Left renal cortex interstitium (tissue), 4 donors: Measurements from ENCODE around the gene ARVCF. TPM values are rescaled to one million over a fixed set of nuclear protein-coding genes. Genes with fewer than 3 reads are reported as not detected.

ENCODE experiments used
- DNase-seq, 4 donors: peaks; one replicate each; pipeline ENCODE4 v3.0.0-alpha.2; 2013; ENCODE audit warnings: low read depth in 4 of 4, low spot score in 2 of 4, missing footprints in 1 of 4
- polyA plus RNA-seq, 4 donors: library from polyadenylated mRNA; unstranded; fragments of 120-200 nt; gene quantifications; one replicate each; pipeline ENCODE4 v1.2.1, GENCODE V29; 2013; ENCODE audit not compliant: insufficient read length in 4 of 4

Gene ARVCF
- polyA plus RNA-seq, 4 donors: 18.3 to 33.5 (median 29.1) TPM

DNA sequence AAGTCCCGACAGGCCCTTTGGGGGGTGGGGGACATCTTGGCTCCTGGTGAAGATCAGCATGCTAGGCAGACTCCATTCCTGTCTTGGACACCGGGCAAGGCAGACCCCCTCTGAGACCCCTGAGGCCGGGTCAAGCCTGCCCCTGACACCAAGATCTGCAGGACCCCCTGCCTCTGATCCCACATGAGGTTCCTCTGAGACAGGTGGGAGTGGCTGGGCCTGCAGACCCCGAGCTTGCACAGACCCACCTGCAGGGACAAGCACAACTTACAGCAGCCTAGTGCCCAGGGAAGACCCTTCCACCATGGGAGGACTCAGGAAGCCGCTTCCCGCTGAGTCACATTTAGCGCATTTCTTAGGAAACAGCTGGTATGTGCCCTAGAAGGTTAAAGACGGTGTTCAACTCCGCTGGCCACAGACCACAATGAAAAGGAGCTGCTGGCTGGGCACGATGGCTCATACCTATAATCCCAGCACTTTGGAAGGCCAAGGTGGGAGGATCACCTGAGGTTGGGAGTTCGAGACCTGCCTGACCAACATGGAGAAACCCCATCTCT lies 15.5 kb downstream of the ARVCF start:
- DNase-seq: no peak

DNA sequence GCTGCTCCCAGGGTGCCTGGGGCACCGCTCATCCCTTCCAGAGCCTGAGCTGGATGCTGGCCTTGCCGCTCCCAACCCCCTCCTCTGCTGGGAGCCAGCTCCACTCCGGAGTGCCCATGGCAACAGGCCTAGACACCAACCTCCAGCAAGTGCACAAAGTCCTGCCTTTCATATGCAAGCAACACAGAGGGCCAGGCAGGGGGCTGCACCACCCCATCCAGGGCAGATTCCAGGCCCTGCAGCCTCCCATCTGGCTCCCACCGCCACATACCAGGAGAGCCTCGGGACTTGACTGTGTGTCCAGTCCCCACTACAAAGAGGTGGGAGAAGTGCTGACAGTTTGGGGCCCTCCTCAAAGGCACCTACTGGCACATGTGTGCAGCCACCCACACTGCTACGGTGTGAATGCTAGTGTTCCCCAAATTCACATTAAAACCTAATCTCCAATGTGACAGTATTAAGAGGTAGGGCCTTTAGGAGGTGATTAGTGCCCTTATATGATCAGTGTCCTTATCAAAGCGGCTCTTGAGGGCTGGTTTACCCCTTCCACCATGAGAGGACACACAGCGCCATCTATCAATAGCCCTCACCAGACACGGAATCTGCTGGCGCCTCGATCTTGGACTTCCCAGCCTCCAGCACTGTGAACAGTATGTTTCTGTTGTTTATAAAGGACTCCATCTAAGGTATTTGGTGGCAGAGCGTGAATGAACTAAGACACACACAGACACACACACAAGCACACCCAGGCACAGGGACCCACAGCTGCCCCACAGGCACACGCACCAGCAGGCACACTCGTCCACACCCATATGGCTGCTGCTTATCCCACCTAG lies 16.2 kb downstream of the ARVCF start:
- no peak for DNase-seq

DNA sequence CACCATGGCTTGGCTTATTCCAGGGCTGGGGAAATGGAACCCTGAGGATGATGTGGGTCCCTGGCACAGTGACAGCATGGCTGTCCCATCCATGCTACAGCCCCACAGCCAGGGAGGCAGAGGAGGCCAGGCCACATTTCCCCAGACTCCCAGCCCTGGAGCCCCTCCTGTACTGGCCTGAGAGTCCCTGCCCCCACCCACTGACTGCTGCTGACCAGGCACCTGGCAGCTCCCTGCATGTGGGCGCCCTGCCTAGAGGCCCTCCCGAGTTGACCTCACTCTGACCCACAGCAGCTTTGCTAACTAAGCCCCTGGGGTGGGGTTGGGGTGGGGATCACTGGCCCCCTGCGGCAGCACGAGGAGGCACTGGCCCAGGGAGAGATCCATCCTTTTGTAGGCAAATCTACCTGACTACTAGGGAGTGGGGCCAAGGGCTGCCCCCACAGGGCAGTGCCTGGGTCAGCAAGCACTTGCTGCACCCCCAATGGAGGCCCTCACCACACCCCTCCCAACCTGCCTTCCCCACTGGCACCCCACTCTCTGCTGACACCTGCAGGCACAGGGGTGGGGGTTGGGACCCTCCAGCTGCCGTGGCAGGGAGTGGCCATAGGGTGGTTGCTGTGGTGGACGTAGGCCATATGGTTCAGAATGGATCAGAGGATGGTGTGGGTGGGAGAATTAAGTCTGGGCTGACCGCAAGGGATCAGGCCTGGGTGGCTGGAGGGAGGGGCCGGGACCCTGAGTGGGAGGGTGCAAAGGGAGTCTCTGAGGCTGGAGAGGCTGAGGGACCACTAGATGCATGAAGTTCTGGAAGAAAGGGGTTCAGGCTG lies 17.4 kb downstream of the ARVCF start:
- DNase-seq: no peak

DNA sequence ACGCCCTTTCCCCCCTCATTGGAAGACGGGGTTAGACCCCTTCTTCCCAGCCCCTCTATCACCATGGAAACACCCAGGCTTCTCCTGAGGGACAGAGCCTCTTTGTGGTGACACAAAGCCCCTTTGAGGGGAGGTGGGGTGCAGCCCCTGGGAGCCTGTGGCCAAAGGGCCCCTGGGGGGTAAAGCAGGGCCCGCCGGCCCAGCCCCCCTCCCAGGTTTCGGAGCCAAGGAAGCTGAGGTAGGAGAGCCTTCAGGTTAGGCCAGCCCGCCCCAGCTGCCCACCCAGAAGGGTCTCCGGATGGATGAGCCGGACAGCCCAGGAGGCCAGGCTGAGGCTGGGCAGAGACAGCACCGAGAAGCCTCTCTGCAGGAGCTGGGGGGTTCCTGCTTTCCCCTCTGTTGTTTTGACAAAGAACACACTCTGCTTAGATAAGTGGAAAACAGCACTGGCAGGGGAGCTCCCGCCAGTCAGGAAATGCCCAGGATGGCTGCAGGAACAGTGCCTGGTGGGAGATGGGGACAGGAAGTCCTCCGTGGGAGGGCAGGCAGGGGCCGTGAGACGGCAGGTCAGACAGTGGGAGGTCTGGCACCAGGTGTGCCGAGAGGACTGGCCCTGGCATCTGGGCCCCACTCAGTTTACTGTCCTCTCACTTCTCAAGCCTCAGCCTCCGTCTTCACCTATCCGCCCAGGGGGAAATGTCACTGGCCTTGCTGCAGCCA lies 18.2 kb downstream of the ARVCF start:
- no peak for DNase-seq

DNA sequence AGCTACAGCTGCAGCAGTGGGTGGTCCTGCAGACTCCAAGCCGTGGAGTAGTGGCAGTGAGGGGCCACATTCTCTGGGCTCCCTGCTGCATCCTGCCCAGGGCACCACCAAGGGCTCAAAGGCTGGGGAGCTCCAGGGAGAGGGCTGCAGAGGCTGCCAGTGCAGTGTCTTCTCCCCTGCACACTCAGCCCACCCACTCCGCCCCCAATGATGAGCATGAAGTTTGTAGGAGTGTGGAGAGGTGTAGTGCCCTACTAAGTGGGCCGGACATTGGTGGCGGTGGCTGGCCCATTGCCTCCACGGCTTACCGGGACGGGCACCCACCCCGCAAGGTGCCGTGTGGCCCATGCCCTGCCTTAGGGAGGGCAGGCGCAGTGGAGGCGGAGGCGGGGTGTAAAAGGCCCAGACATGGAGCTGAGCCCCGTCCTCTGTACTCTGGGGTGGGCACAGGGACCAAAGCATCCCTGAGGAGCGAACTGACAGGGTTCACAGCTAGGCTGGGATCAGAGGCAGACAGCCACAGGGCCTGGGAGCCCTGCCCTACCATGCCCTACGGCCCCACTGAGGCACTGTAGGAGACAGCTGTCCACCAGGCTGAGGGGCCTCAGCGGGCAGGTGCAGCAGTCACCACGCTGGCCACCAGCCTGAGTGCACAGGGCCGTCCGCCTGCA lies 18.9 kb downstream of the ARVCF start:
- DNase-seq: no peak

DNA sequence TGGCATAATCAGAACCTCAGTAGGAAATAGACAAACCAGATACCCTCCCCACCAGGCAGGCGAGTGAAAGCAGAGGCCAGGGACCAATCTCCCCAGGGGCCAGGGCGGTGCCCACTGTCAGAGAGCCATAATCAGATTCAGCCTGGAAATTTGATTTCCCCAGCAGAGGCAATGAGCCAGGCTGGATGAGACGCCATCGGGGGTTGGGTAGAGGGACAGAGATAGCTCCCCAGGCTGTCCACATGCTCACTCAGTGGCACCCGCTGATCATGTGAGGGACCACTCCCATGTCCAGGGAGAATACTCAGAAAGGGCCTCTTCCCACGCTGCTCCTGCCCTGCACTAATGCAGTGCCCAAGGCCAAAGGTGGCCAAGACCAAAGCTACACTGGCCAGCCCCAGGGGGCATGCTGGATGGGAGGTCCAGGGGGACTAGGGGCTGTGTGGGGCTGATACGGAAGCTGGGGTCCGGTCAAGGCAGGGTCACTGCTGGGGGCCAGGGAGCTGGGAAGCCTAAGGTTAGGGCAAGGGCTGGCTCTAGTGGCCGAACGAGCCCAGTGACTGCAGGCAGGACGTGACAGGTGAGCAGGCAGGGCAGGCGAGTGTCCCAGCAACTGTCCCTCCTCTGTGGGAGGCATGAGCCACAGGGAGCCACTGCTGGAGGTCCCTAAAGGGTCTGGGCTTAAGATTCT lies 19.8 kb downstream of the ARVCF start:
- no peak for DNase-seq

DNA sequence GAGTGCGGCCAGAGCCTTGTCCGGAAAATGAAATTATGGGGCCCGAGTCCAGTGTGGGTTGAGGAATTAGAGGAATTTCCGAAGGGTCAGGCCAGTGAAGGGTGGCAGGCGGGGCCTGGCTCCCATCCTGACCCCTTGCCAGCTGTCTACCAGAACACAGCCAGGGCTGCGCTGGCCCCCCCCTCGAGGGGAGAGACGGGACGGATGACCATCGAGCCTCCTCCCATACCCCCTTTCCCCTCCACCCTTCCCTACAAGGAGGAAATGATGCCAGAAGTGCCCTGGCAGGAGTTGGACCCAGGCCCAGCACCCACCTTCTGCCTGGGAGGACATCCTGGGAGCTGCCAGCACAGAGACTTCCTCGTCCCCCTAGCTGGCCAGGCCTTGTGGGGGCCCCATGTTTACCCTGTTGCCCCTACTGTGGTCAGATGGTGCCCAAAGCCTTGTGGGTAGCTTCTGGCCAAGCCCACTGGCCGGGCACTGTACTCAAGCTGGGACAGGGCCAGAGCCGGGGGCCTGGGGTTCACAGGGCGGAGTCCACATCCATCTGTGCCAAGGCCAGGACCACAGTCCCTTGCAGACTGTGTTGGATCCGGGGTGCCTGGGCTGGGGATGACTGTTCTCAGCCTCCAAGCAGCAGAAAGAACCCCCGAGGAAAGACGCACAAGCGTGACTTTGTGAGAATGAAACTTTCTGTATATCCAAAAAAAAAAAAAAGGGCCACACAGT lies 20.8 kb downstream of the ARVCF start:
- DNase-seq: no peak

DNA sequence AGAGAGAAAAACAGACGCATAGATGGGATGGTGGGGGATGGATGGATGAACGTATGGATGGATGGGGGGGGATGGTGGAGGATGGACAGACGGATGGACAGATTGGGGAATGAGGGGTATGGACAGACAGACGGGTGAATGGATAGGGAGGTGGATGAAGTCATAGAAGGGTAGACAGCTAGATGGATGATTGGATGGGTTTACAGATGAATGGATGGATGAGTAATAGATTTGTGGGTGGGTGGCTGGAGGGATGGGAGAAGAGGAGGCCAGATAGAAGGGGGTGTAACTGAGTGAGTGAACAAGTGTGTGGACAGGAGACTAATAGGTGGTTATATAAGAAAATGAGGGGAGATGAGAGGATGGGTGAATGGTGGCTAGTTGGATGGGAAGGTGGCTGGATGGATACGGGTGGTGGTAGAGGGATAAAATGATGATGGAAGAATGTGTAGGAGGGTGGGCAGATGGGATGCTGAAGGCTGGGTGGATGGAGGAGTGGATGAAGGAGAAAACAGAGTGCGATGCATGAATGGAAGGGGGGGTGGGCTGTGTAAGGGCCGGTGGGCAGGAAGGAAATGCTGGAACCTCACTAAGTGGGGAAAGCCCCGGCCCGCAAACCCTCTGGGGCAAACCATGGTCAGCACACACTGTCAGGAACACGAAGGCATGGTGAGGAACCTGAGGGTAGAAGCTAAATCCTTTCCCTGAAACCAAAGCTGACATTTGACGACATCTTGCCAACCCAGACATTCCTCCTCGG lies 21.6 kb downstream of the ARVCF start:
- DNase-seq: no peak

DNA sequence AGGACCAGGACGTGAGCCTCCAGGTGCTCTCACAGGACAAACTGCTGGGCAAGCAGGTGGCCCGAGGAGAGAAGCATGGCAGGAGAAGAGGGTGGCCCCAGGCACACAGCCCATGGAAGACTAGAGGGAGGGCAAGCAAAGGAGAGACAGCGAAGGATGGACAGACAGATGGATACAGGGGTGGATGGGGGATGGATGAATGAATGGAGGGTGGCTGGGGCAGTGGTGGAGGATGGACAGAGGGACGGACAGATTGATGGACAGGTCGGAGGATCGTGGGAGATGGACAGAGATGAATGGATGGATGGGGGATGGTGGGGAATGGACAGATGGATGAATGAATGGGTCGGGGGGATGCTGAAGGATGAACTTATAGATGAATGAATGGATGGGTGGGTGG lies 22.7 kb downstream of the ARVCF start:
- DNase-seq: no peak

DNA sequence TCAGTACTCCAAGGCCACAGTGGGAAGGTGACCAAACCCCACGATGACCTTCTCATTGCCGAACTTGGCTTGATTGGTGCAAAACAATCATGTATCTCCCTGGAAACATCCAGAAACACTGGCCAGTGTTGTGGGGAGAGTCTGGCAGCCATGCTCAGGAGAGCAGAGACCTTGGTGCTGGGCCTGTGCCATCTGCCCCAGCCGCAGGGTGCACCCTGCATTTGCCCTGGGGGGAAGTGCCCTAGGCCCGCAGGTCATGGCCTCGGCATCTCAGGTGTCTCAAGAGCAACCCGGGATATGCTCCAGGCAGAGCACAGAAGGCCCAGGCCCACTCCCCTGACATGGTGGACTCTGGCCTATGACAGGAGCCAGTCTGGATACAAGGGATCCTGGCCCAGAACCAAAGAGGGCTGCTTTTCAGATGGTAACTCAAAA lies 23.7 kb downstream of the ARVCF start:
- no peak for DNase-seq

DNA sequence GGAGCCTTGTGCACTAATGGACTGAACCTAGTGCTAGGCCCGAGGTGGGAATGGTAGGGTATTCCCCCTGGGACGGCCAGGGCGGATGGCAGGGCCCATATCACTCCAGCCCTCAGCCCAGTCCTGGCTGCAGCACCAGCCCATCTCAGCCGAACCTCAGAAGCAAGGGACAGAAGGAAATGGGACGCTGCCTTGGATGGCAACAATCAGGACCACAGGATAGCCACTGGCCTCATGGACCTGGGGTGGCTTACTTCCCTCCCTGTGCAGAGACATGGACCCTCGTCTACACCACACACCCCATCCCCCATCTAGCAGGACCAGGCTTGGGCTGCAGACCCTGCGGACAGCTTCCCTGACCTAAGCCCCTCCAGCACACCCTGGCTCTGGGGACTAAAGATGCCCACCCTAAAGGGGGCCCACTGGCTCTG lies 24.1 kb downstream of the ARVCF start:
- DNase-seq: no peak

DNA sequence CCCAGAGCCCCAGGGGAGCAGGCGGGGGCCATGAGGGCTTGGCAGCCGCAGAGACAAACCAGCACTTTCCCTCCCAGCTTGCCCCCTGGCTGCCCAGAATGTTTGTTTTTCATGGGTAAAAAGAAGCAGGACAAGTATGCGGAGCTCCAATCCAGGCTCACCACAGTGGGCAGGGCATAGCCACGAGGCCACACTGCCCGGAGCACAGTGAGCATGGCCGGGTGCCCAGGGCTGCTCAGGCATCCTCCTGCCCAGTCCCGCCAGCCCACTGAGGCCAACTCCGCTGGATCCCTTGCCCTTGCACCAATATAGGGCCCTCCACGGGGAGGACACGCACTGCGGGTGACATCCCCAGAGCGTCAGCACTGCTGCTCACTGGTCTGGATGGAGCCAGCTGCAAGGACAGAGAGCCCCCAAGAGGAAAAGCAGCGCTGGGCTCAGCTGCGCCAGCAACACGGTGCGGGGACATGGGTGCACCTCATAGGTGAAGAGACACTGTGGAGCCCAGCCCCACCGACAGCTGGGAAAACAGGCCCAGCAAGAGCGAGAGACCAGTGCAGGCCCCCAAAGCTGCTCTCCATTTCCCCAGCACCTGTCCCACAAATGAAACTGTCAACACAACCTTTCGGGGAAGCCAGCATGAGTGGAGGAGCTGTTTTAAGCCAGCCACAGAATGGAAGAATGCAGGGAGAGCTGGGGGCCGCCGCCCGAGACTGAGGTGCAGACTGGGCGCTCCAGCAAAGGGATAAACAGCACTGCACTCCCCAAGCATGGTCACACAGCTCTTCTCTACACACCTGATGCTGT lies 24.8 kb downstream of the ARVCF start:
- DNase-seq: no peak

DNA sequence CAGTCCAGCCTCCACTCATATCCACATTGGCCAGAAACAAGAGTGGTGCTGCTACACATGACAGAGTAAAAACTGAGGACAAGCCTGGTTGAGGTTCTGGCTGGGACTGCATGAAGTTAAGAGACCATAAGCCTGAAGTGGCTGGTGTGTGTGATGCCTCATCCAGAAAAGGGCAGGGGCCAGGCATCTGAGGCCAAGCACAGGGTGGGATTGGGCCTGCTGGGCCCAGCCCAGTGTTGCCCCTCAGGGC lies 25.3 kb downstream of the ARVCF start:
- DNase-seq: no peak

DNA sequence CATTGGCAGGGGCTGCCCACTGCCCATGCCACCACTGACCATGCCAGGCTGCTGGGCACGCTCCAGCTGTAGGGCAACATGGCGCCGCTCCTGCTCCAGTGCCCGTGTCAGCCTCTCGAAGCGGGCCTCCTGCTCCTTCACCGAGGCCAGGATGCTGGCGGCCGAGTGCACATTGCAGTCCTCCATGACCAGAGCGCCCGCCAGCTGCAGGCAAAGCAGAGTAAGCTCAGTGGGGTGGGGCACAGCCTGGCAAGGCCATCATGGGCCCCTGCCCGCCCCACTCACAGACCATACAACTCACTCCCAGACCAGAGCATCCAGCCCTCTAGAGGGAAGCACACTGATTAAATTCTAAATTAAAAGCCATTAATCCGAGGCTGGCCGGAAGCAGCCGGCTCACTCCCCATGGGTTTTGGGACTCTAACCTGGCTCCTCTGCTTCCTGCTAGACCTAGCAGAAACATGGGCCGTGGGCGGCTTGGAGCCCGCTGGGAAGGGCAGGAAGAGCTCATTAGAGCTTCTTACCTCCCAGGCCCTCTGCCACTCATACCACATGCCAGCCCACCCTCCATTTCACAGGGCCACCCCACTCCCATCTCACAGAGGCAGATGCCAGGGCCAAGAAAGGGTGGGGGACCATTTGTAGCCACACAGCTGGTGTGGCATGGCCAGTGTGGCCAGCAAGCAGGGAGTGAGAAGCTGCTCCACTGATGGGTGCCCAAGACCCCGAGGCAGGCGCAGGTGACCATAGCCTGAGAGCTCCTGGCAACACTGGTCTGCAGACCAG lies 25.8 kb downstream of the ARVCF start:
- DNase-seq: no peak

DNA sequence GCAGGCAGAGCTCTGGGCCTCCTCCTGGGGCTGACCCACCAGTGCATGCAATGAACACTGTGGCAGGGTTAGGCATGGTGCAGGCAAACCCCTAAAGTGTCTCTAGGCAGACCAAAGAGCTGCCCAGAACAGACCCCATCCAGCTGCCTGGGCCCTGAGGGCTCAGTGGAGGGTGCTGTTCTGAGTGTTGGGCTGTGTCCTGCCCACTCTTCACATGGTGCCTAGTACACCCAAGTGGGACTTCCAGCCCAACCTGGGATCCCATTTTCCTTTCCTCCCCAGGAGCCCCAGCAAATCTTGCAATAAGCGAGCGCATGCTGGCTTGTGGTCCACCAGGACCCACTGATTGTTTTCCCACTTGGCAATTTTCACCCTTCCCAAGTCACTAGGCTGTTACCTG lies 26.4 kb downstream of the ARVCF start:
- no peak for DNase-seq

DNA sequence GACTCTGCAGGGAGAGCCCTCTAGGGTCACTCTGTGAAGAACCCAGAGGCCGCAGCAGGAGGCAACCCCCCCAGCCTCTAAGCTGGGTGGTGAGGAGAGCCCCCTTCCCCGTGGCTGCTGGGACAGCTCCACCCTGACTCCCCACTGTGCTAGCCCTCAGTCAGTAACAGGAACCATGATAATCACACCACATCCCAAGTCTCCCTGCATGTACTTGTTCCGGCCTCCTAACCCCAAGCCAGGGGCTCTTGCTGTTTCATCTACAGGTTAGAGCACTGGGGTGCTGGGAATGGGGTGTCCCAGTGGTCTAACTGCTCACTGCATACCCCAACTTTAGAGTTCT lies 26.9 kb downstream of the ARVCF start:
- no peak for DNase-seq
